ENCODE results near the gene NYAP1.

The NYAP1 gene

DNA sequence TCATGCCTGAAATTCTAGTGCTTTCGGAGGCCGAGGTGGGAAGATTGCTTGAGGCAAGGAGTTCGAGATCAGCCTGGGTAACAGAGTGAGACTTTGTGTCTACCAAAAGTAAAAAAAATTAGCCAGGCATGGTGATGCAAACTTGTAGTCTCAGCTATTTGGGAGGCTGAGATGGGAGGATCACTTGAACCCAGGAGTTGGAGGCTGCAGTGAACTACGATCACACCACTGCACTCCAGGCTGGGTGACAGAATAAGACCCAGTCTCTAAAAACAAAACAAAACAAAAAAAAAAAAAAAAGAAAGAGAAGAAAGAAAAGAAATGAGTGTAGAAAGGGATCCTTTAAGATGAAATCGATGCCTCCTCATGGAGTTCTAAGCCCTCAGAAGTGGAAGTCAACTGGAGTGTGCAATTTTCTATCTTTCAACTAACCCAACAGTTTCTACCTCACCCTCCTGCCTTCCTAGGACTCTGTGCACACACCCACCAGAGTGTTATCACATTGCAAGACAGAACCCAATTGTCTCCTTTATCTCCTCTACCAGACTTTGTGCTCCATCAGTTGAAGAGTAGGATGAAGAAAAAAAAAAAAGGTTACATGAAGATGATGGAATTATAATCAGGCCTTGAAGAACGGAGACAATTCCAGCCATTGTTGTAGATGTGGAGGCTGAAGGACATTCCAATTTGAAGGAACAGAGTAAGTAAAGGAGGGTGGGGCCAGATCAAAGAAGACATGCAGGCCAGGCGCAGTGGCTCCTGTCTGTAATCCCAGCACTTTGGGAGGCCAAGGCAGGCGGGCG lies 26.9 kb downstream of the NYAP1 start:
- Histone ChIP-seq H3K27ac (no peak overlapping the region), H3K36me3 (no peaks in the 10 kb centered on the region), H3K27me3 (ENCODE audit: insufficient read depth, low read depth, severe bottlenecking) (no peaks in the 10 kb centered on the region), H3K9me3 (ENCODE audit: severe bottlenecking) (no peaks in the 10 kb centered on the region), H3K4me3 (ENCODE audit: low read depth, low read length) (no peak overlapping the region)
- TF ChIP-seq, protein P1, sequence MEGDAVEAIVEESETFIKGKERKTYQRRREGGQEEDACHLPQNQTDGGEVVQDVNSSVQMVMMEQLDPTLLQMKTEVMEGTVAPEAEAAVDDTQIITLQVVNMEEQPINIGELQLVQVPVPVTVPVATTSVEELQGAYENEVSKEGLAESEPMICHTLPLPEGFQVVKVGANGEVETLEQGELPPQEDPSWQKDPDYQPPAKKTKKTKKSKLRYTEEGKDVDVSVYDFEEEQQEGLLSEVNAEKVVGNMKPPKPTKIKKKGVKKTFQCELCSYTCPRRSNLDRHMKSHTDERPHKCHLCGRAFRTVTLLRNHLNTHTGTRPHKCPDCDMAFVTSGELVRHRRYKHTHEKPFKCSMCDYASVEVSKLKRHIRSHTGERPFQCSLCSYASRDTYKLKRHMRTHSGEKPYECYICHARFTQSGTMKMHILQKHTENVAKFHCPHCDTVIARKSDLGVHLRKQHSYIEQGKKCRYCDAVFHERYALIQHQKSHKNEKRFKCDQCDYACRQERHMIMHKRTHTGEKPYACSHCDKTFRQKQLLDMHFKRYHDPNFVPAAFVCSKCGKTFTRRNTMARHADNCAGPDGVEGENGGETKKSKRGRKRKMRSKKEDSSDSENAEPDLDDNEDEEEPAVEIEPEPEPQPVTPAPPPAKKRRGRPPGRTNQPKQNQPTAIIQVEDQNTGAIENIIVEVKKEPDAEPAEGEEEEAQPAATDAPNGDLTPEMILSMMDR (IDR thresholded peaks at IDR 0.05; ENCODE audit: low read depth, low read length): no peak
- no peak for DNase-seq

GRCh38 chr7:100513212-100513810 lies 29.6 kb downstream of the NYAP1 start:
- Histone ChIP-seq H3K9me3 (ENCODE audit: severe bottlenecking) (no peaks in the 10 kb centered on the region), H3K36me3 (no peaks in the 10 kb centered on the region), H3K4me3 (ENCODE audit: low read depth, low read length) (no peak overlapping the region), H3K27me3 (ENCODE audit: insufficient read depth, low read depth, severe bottlenecking) (no peaks in the 10 kb centered on the region), H3K27ac (no peak overlapping the region)
- TF ChIP-seq, protein P1 (IDR thresholded peaks at IDR 0.05; ENCODE audit: low read depth, low read length): no peak
- DNase-seq: no peak

- no peak for DNase-seq
- Histone ChIP-seq H3K4me3 (ENCODE audit: low read depth, low read length) (no peak overlapping the region), H3K9me3 (ENCODE audit: severe bottlenecking) (no peaks in the 10 kb centered on the region), H3K27me3 (ENCODE audit: insufficient read depth, low read depth, severe bottlenecking) (no peaks in the 10 kb centered on the region), H3K36me3 (no peaks in the 10 kb centered on the region), H3K27ac (no peak overlapping the region)
- TF ChIP-seq, protein P1 (IDR thresholded peaks at IDR 0.05; ENCODE audit: low read depth, low read length): no peak
Observed at GRCh38 chr7:100515072-100515532, 31.4 kb downstream of the NYAP1 start.

- Histone ChIP-seq H3K9me3 (ENCODE audit: severe bottlenecking) (no peaks in the 10 kb centered on the region), H3K36me3 (no peaks in the 10 kb centered on the region), H3K4me3 (ENCODE audit: low read depth, low read length) (no peak overlapping the region), H3K27me3 (ENCODE audit: insufficient read depth, low read depth, severe bottlenecking) (no peaks in the 10 kb centered on the region), H3K27ac (no peak overlapping the region)
- TF ChIP-seq, protein P1 (IDR thresholded peaks at IDR 0.05; ENCODE audit: low read depth, low read length): no peak
- peak; percentile 11 for DNase-seq
Observed at GRCh38 chr7:100516135-100516812, 32.5 kb downstream of the NYAP1 start.

DNA sequence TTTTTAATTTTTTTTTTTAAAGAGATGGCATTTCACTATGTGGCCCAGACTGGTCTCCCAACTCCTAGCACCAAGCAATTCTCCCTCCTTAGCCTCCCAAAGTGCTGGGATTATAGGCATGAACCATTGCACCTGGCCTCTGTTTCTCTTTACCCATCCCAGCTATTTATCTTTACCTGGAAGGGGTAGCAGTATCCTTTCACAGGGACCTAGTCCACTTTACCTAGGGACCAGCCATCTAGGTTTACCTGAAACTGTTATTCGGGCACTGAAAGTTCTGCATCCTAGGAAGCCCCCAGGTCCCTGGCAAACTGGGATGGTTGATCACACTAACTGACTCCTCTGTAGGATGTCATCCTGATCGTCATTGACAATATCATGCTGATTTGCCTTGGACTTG lies 33.6 kb downstream of the NYAP1 start:
- TF ChIP-seq, protein P1 (IDR thresholded peaks at IDR 0.05; ENCODE audit: low read depth, low read length): no peak
- no peaks in the 10 kb centered on the region for H3K9me3 ChIP-seq (ENCODE audit: severe bottlenecking)
- H3K4me3 ChIP-seq (ENCODE audit: low read depth, low read length): no peak overlapping the region
- no peaks in the 10 kb centered on the region for H3K36me3 ChIP-seq
- no peak for DNase-seq
- H3K27ac ChIP-seq: no peak overlapping the region
- H3K27me3 ChIP-seq (ENCODE audit: insufficient read depth, low read depth, severe bottlenecking): no peaks in the 10 kb centered on the region
